CD4-positive, alpha-beta T cell (primary cell): ENCODE results near the gene IQCE. TPM values are rescaled to one million over a fixed set of nuclear protein-coding genes. Genes with fewer than 3 reads are reported as not detected.
"Not testable (repeated sequence)": the region's sequence is repeated elsewhere in the genome, so short reads cannot be mapped to it uniquely, and the experiment has no call there.

Source experiments
- ATAC-seq: fragments of 200-7000 bp; cut with Tn5 transposase; one replicate; pipeline ENCODE4 v1.10.0; 2022; ENCODE audit warnings: mild to moderate bottlenecking; ENCODE audit not compliant: poor library complexity
- CTCF ChIA-PET: fragments of 350-600 bp; sonication (Branson Sonifier 250); formaldehyde crosslinking; loops from one replicate; lab custom pipeline; 2021; ENCODE audit warnings: antibody characterized with exemption, inconsistent platforms; lab: Charles Lee
- POLR2A ChIA-PET: fragments of 350-600 bp; sonication (Branson Sonifier 250); formaldehyde crosslinking; loops from one replicate; lab custom pipeline; 2021; ENCODE audit warnings: antibody characterized with exemption, inconsistent platforms; lab: Charles Lee
- DNase-seq, 14 experiments: peaks; one replicate each; pipeline ENCODE4 v3.0.0-alpha.2; 2013 to 2020; ENCODE audit warnings: mixed read lengths in 2 of 14
- H3K27ac ChIP-seq, 2 donors: one replicate each; pipeline versions ENCODE4 v1.5.1 to v1.7.0; 2013; ENCODE audit warnings: low read length in 2 of 2, low read depth in 1 of 2, mild to moderate bottlenecking in 1 of 2
- H3K27me3 ChIP-seq, 2 experiments: 1 replicate in 1 of 2; 2 replicates in 1 of 2; pipeline versions ENCODE4 v1.6.1 to v1.7.0; 2013; ENCODE audit warnings: low read length in 2 of 2, control low read depth in 1 of 2, mild to moderate bottlenecking in 1 of 2, moderate library complexity in 1 of 2; ENCODE audit not compliant: insufficient read depth in 2 of 2, control insufficient read depth in 1 of 2
- H3K36me3 ChIP-seq: one replicate; pipeline ENCODE4 v1.6.1; 2013; ENCODE audit warnings: low read length, control low read depth; ENCODE audit not compliant: insufficient read depth
- H3K4me1 ChIP-seq: one replicate; pipeline ENCODE4 v1.6.1; 2013; ENCODE audit warnings: low read length, control low read depth; ENCODE audit not compliant: insufficient read depth
- H3K4me3 ChIP-seq: one replicate; pipeline ENCODE4 v1.5.1; 2013; ENCODE audit warnings: mild to moderate bottlenecking, low read length, moderate library complexity
- H3K9me3 ChIP-seq, 2 experiments: 1 replicate in 1 of 2; 2 replicates in 1 of 2; pipeline versions ENCODE4 v1.6.1 to v1.7.0; 2013; ENCODE audit warnings: low read length in 2 of 2, mild to moderate bottlenecking in 2 of 2, control low read depth in 1 of 2, moderate library complexity in 1 of 2; ENCODE audit not compliant: control insufficient read depth in 1 of 2, insufficient read depth in 1 of 2
- H3K27ac Mint-ChIP-seq: one replicate; pipeline ENCODE4 v1.8.0; 2020; ENCODE audit warnings: mixed read lengths
- H3K27me3 Mint-ChIP-seq: one replicate; pipeline ENCODE4 v1.8.0; 2021; ENCODE audit warnings: mixed read lengths
- H3K36me3 Mint-ChIP-seq: one replicate; pipeline ENCODE4 v1.8.0; 2021; ENCODE audit warnings: low read depth, mixed read lengths
- H3K4me1 Mint-ChIP-seq: one replicate; pipeline ENCODE4 v1.8.0; 2021; ENCODE audit warnings: low read depth, mixed read lengths
- H3K4me3 Mint-ChIP-seq: one replicate; pipeline ENCODE4 v1.8.0; 2020; ENCODE audit warnings: mild to moderate bottlenecking, mixed read lengths
- H3K9me3 Mint-ChIP-seq: one replicate; pipeline ENCODE4 v1.8.0; 2020; ENCODE audit warnings: mixed read lengths
- CTCF ChIP-seq: fragments of 200-600 bp; IDR thresholded peaks from one replicate; pipeline ENCODE4 v1.8.0; 2022; ENCODE audit warnings: antibody characterized with exemption, mild to moderate bottlenecking
- intact Hi-C, 2 experiments: fragments of 100-400 bp; cut with DNase I in 1 of 2; cut with micrococcal nuclease in 1 of 2; formaldehyde crosslinking; loops; one replicate each; pipeline versions ENCODE4 v1.15.1 to v1.9.0; 2023 to 2025; cut with DNase I, micrococcal nuclease
- total RNA-seq, 174 experiments: library from RNA in 2 of 174; stranded (reverse) in 2 of 174; gene quantifications; one replicate each; pipeline ENCODE4 v1.2.3 and lab custom pipeline; 2021 to 2026

IQCE gene
- total RNA-seq, 2 experiments from 2014 or later, result 4.3 to 5.6 TPM

- Histone ChIP-seq H3K36me3 (peaks cover 2% of the 10 kb centered on the region), H3K27me3 (no peaks in the 10 kb centered on the region), H3K9me3 (no peaks in the 10 kb centered on the region), H3K27ac (no peak overlapping the region), H3K4me3 (no peak overlapping the region), H3K4me1 (no peaks in the 10 kb centered on the region)
- TF ChIP-seq CTCF, result no peak
- no peak for ATAC-seq
- CTCF ChIA-PET, result no interaction called here
- Mint-ChIP-seq H3K4me3 (no peak overlapping the region), H3K27ac (no peak overlapping the region), H3K9me3 (no peaks in the 10 kb centered on the region), H3K4me1 (no peaks in the 10 kb centered on the region), H3K36me3 (peaks cover 3% of the 10 kb centered on the region), H3K27me3 (no peaks in the 10 kb centered on the region)
- POLR2A ChIA-PET, result no interaction called here
- intact Hi-C loops, result no loop called here
- DNase-seq, result no peak
Observed at GRCh38 chr7:2587134-2587533, 28.4 kb downstream of the IQCE start.

GRCh38 chr7:2587778-2588177, 29.0 kb downstream of the IQCE start:
- H3K27ac Mint-ChIP-seq, result no peak overlapping the region

GRCh38 chr7:2589341-2589740, 30.6 kb downstream of the IQCE start:
- intact Hi-C loops, result no loop called here
- Histone ChIP-seq H3K36me3 (peaks cover 17% of the 10 kb centered on the region), H3K27me3 (no peaks in the 10 kb centered on the region), H3K9me3 (no peaks in the 10 kb centered on the region), H3K27ac (no peak overlapping the region), H3K4me3 (no peak overlapping the region), H3K4me1 (no peaks in the 10 kb centered on the region)
- no peak for TF ChIP-seq CTCF
- Mint-ChIP-seq H3K9me3 (no peaks in the 10 kb centered on the region), H3K36me3 (peaks cover 7% of the 10 kb centered on the region), H3K4me1 (no peaks in the 10 kb centered on the region), H3K27me3 (no peaks in the 10 kb centered on the region), H3K27ac (no peak overlapping the region), H3K4me3 (no peak overlapping the region)
- ATAC-seq, result no peak
- ChIA-PET CTCF (no interaction called here), POLR2A (no interaction called here)
- DNase-seq, result no peak

More at GRCh38 chr7:2587778-2588177, 29.0 kb downstream of the IQCE start:
- intact Hi-C loops, result no loop called here
- no peaks in the 10 kb centered on the region for H3K4me1 ChIP-seq
- H3K27me3 ChIP-seq, result no peaks in the 10 kb centered on the region
- H3K36me3 ChIP-seq, result peaks cover 7% of the 10 kb centered on the region
- ChIA-PET POLR2A (no interaction called here), CTCF (no interaction called here)
- H3K27me3 Mint-ChIP-seq, result no peaks in the 10 kb centered on the region
- no peaks in the 10 kb centered on the region for H3K4me1 Mint-ChIP-seq
- DNase-seq, result no peak
- no peaks in the 10 kb centered on the region for H3K9me3 Mint-ChIP-seq
- ATAC-seq, result no peak
- TF ChIP-seq CTCF, result no peak
- H3K27ac ChIP-seq, result no peak overlapping the region
- no peak overlapping the region for H3K4me3 ChIP-seq
- H3K4me3 Mint-ChIP-seq, result no peak overlapping the region
- no peaks in the 10 kb centered on the region for H3K9me3 ChIP-seq
- H3K36me3 Mint-ChIP-seq, result peaks cover 6% of the 10 kb centered on the region

GRCh38 chr7:2589941-2590340, 31.2 kb downstream of the IQCE start:
- H3K9me3 Mint-ChIP-seq, H3K9me3 ChIP-seq, H3K27me3 ChIP-seq, H3K4me1 ChIP-seq, H3K4me1 Mint-ChIP-seq, intact Hi-C loops, H3K27ac Mint-ChIP-seq, DNase-seq, H3K27ac ChIP-seq, H3K4me3 ChIP-seq, ATAC-seq, H3K4me3 Mint-ChIP-seq, POLR2A ChIA-PET, H3K27me3 Mint-ChIP-seq: not testable (repeated sequence)
- H3K36me3 Mint-ChIP-seq, result peaks cover 13% of the 10 kb centered on the region
- H3K36me3 ChIP-seq, result peaks cover 18% of the 10 kb centered on the region
- CTCF ChIA-PET, result interaction anchor here (0.6 kb wide), 1 partner anchor 129 kb away, joined by 3 read pairs; no protein-coding TSS in a partner anchor
